ENCODE data around the gene COQ10A.
A peak's percentile ranks its signal among the peaks of the same experiment; 100 is the strongest.

Gene COQ10A

DNA sequence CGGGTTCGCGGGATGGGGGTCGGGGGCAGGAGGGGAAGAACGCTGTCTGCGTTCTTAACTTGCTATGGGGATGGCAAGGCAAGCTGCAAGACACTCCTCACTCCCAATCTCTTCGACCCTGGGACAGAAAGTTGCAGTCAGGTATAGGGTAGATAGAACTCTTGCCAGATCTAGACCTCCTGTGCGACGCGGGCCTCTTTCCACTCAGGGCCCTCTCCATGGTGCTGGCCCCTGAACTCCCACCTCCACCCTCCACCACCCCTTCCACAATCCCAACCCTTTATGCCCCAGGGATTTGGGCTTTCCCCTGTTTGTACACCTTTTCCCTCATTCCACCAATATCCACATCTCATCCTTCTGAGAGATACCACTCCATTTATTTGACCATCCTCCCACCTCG, 41.8 kb upstream of the COQ10A start:
- DNase-seq (ENCODE audit: low spot score) (no peak), ATAC-seq (ENCODE audit: low read depth) (no peak)
- Histone ChIP-seq H3K27me3 (ENCODE audit: insufficient read depth, poor library complexity, severe bottlenecking) (no peaks in the 10 kb centered on the region), H3K4me1 (ENCODE audit: insufficient read depth, poor library complexity, severe bottlenecking) (peaks cover 3% of the 10 kb centered on the region), H3K36me3 (ENCODE audit: low read depth) (peaks cover 10% of the 10 kb centered on the region), H3K4me3 (ENCODE audit: severe bottlenecking) (peak overlapping the region; percentile 45), H3K27ac (ENCODE audit: poor library complexity, severe bottlenecking) (peak overlapping the region; percentile 18), H3K9me3 (ENCODE audit: severe bottlenecking) (no peaks in the 10 kb centered on the region)
- TF ChIP-seq, protein P1, sequence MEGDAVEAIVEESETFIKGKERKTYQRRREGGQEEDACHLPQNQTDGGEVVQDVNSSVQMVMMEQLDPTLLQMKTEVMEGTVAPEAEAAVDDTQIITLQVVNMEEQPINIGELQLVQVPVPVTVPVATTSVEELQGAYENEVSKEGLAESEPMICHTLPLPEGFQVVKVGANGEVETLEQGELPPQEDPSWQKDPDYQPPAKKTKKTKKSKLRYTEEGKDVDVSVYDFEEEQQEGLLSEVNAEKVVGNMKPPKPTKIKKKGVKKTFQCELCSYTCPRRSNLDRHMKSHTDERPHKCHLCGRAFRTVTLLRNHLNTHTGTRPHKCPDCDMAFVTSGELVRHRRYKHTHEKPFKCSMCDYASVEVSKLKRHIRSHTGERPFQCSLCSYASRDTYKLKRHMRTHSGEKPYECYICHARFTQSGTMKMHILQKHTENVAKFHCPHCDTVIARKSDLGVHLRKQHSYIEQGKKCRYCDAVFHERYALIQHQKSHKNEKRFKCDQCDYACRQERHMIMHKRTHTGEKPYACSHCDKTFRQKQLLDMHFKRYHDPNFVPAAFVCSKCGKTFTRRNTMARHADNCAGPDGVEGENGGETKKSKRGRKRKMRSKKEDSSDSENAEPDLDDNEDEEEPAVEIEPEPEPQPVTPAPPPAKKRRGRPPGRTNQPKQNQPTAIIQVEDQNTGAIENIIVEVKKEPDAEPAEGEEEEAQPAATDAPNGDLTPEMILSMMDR (IDR thresholded peaks at IDR 0.05; ENCODE audit: poor library complexity, severe bottlenecking) = no peak

DNA sequence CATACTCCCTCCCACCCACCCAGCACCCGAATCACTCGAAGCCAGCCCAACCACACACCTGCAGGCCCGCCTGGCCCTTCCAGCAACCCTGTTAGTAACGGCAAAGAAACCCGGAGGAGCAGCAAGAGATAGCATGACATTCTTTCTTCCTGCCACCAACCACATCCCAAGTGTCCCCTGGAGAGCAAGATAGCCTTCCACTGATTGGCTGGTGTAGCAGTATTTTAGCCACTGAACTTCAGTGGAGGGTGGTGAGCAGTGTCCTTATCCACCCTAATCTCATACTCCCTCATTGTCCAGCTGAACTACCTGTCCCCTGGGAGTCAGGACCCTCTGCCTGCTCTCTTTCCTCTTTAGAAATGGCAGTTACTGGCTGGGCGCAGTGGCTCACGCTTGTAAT, 37.7 kb upstream of the COQ10A start:
- H3K4me3 ChIP-seq (ENCODE audit: severe bottlenecking) = no peak overlapping the region
- no peak overlapping the region for H3K27ac ChIP-seq (ENCODE audit: poor library complexity, severe bottlenecking)
- H3K27me3 ChIP-seq (ENCODE audit: insufficient read depth, poor library complexity, severe bottlenecking) = no peaks in the 10 kb centered on the region
- H3K36me3 ChIP-seq (ENCODE audit: low read depth) = peaks cover 10% of the 10 kb centered on the region
- DNase-seq (ENCODE audit: low spot score) = no peak
- TF ChIP-seq, protein P1 (IDR thresholded peaks at IDR 0.05; ENCODE audit: poor library complexity, severe bottlenecking) = no peak
- no peaks in the 10 kb centered on the region for H3K9me3 ChIP-seq (ENCODE audit: severe bottlenecking)
- no peaks in the 10 kb centered on the region for H3K4me1 ChIP-seq (ENCODE audit: insufficient read depth, poor library complexity, severe bottlenecking)
- ATAC-seq (ENCODE audit: low read depth) = no peak

DNA sequence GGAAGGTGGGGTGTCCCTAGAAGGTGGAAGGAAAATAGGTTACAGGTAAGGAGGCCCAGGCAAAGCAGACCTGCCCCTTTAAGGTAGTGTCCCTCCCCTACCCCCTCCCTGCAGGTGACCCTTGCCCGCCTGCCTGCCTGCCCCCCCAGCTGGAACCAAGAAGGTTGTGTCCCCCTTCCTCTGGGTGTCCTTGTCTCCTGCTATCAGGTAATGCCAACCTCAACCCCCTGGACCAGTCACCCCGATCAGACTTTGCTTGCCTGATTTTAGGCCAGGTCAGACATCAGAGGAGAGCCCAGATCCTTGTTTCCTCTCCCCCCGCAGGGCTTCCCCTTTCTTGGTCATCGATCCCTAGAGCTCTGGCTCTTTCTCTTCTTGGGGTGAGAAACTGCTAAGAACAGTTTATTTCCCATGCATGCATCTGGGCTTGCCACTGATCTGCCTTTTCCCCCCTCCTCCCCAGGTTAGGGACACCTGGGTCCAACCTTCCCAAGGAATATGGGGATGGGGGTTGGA, 36.8 kb upstream of the COQ10A start, which contains the start of gene SLC39A5:
SLC39A5 (plus strand) TSS at position 136 of the 516 bp plus-strand sequence. CDS start 1,224 bp downstream, outside the sequence.
- peaks cover 10% of the 10 kb centered on the region for H3K36me3 ChIP-seq (ENCODE audit: low read depth)
- no peak for DNase-seq (ENCODE audit: low spot score)
- H3K4me1 ChIP-seq (ENCODE audit: insufficient read depth, poor library complexity, severe bottlenecking) = no peaks in the 10 kb centered on the region
- ATAC-seq (ENCODE audit: low read depth) = no peak
- H3K27ac ChIP-seq (ENCODE audit: poor library complexity, severe bottlenecking) = no peak within 1 kb of the TSS
- TF ChIP-seq, protein P1 (IDR thresholded peaks at IDR 0.05; ENCODE audit: poor library complexity, severe bottlenecking) = no peak
- H3K27me3 ChIP-seq (ENCODE audit: insufficient read depth, poor library complexity, severe bottlenecking) = no peaks in the 10 kb centered on the region
- no peak within 1 kb of the TSS for H3K4me3 ChIP-seq (ENCODE audit: severe bottlenecking)
- no peaks in the 10 kb centered on the region for H3K9me3 ChIP-seq (ENCODE audit: severe bottlenecking)

DNA sequence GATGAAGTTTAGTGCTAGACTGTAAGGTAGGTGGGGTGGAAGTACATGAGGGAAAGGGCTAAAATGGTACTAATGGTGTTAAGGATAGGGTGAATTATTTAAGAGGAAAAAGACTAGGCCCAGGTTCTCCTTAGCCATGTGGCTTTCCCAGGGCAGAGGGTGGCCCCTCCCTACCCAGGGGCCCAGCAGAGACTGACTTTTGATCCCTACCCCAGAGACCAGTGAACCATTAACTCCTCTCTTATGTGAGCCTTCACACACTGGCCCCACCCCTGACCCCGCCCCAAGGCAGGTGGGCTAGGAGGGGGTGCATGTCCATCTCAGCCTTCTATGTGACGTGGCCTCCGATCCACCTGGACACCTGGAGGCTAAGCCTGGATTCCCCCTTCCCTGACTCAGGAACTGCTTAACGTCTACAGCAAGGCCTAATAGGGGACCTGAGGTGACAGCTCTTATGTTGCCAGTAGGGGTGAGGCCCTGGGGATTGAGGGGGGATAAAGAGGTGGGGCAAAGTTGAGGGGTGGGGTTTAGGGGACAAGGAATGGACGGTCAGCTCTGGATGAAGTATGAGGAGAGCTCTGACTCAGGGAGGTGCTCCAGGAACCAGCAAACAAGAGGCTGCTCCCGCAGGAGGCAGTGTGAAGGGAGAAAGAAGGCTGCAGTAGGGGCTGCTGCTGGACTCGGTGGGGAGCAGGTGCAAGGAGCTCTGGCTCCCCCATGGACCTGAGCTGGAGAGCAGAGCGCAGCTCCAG, 36.1 kb upstream of the COQ10A start:
- TF ChIP-seq, protein P1 (IDR thresholded peaks at IDR 0.05; ENCODE audit: poor library complexity, severe bottlenecking) = no peak
- no peak overlapping the region for H3K27ac ChIP-seq (ENCODE audit: poor library complexity, severe bottlenecking)
- peaks cover 10% of the 10 kb centered on the region for H3K36me3 ChIP-seq (ENCODE audit: low read depth)
- no peaks in the 10 kb centered on the region for H3K4me1 ChIP-seq (ENCODE audit: insufficient read depth, poor library complexity, severe bottlenecking)
- H3K9me3 ChIP-seq (ENCODE audit: severe bottlenecking) = no peaks in the 10 kb centered on the region
- ATAC-seq (ENCODE audit: low read depth) = no peak
- no peaks in the 10 kb centered on the region for H3K27me3 ChIP-seq (ENCODE audit: insufficient read depth, poor library complexity, severe bottlenecking)
- no peak for DNase-seq (ENCODE audit: low spot score)
- no peak overlapping the region for H3K4me3 ChIP-seq (ENCODE audit: severe bottlenecking)

DNA sequence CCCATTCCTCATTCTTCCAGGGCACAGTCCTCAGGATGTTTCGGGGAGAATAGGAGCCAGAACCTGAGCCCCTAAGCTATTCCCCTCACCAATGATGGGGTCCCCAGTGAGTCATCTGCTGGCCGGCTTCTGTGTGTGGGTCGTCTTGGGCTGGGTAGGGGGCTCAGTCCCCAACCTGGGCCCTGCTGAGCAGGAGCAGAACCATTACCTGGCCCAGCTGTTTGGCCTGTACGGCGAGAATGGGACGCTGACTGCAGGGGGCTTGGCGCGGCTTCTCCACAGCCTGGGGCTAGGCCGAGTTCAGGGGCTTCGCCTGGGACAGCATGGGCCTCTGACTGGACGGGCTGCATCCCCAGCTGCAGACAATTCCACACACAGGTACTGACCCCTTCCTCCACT, 35.6 kb upstream of the COQ10A start:
- DNase-seq (ENCODE audit: low spot score) (no peak), ATAC-seq (ENCODE audit: low read depth) (no peak)
- H3K27ac ChIP-seq (ENCODE audit: poor library complexity, severe bottlenecking) = no peak overlapping the region
- H3K4me1 ChIP-seq (ENCODE audit: insufficient read depth, poor library complexity, severe bottlenecking) = no peaks in the 10 kb centered on the region
- TF ChIP-seq, protein P1 (IDR thresholded peaks at IDR 0.05; ENCODE audit: poor library complexity, severe bottlenecking) = no peak
- no peak overlapping the region for H3K4me3 ChIP-seq (ENCODE audit: severe bottlenecking)
- peaks cover 10% of the 10 kb centered on the region for H3K36me3 ChIP-seq (ENCODE audit: low read depth)
- H3K9me3 ChIP-seq (ENCODE audit: severe bottlenecking) = no peaks in the 10 kb centered on the region
- H3K27me3 ChIP-seq (ENCODE audit: insufficient read depth, poor library complexity, severe bottlenecking) = no peaks in the 10 kb centered on the region

Data from RWPE2 (cell line).